ENCODE results near the gene PBX4.

- TF ChIP-seq ZBTB8A (tag by site-specific recombination; IDR thresholded peaks at IDR 0.05) (no peak), ZNF677 (tag by site-specific recombination; IDR thresholded peaks at IDR 0.05) (no peak), ZNF24 (tag by site-specific recombination; IDR thresholded peaks at IDR 0.05) (no peak), ZBTB44 (tag by site-specific recombination; IDR thresholded peaks at IDR 0.05) (no peak), CTCF (tag by site-specific recombination; IDR thresholded peaks at IDR 0.05) (no peak), ZNF274 (IDR thresholded peaks at IDR 0.05; ENCODE audit: low read length) (no peak), ZNF274 (tag by site-specific recombination; IDR thresholded peaks at IDR 0.05; ENCODE audit: borderline replicate concordance) (no peak), ZNF121 (tag by site-specific recombination; IDR thresholded peaks at IDR 0.05) (no peak), ZNF660 (tag by site-specific recombination; IDR thresholded peaks at IDR 0.05) (no peak), OVOL3 (tag by site-specific recombination; IDR thresholded peaks at IDR 0.05) (no peak), ZNF335 (tag by site-specific recombination; conservative IDR thresholded peaks at IDR 0.05) (no peak), ZBTB17 (tag by site-specific recombination; IDR thresholded peaks at IDR 0.05) (no peak), ZNF626 (tag by site-specific recombination; IDR thresholded peaks at IDR 0.05) (no peak), ZBTB1 (tag by site-specific recombination; IDR thresholded peaks at IDR 0.05) (no peak)
- TF ChIP-seq, protein P1, sequence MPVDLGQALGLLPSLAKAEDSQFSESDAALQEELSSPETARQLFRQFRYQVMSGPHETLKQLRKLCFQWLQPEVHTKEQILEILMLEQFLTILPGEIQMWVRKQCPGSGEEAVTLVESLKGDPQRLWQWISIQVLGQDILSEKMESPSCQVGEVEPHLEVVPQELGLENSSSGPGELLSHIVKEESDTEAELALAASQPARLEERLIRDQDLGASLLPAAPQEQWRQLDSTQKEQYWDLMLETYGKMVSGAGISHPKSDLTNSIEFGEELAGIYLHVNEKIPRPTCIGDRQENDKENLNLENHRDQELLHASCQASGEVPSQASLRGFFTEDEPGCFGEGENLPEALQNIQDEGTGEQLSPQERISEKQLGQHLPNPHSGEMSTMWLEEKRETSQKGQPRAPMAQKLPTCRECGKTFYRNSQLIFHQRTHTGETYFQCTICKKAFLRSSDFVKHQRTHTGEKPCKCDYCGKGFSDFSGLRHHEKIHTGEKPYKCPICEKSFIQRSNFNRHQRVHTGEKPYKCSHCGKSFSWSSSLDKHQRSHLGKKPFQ (tag by site-specific recombination; IDR thresholded peaks at IDR 0.05) = no peak
These were observed 58.6 kb downstream of the PBX4 start for GRCh38 chr19:19559931-19560330.
